Esophagus muscularis mucosa (tissue), 4 donors: ENCODE results near the gene ETV3. TPM values are rescaled to one million over a fixed set of nuclear protein-coding genes. Genes with fewer than 3 reads are reported as not detected.

Experiments
- DNase-seq: peaks from one replicate; pipeline ENCODE4 v3.0.0-alpha.2; 2017; ENCODE audit errors: extremely low spot score
- H3K27ac ChIP-seq, 4 donors: fragments of 200-600 bp; sonication (generic); replicated peaks in 1 of 4; 1 replicate in 3 of 4; 2 replicates in 1 of 4; pipeline ENCODE4 v1.5.1; 2016 to 2019; ENCODE audit warnings: mild to moderate bottlenecking in 1 of 4
- H3K27me3 ChIP-seq, 4 donors: fragments of 200-600 bp; sonication (generic); one replicate each; pipeline versions ENCODE4 v1.5.1 to v1.6.0; 2016 to 2019
- H3K36me3 ChIP-seq, 4 donors: fragments of 200-600 bp; sonication (generic); one replicate each; pipeline ENCODE4 v1.5.1; 2016 to 2019
- H3K4me1 ChIP-seq, 4 donors: fragments of 200-600 bp; sonication (generic); one replicate each; pipeline ENCODE4 v1.5.1; 2016 to 2019
- H3K4me3 ChIP-seq, 4 donors: fragments of 200-600 bp; sonication (generic); 1 replicate in 2 of 4; 2 replicates in 2 of 4; pipeline ENCODE4 v1.5.1; 2016 to 2019; ENCODE audit warnings: mild to moderate bottlenecking in 4 of 4, moderate library complexity in 1 of 4
- H3K9me3 ChIP-seq, 4 donors: fragments of 200-600 bp; sonication (generic); 1 replicate in 3 of 4; 2 replicates in 1 of 4; pipeline ENCODE4 v1.5.1; 2016 to 2019
- EP300 ChIP-seq: sonication (generic); formaldehyde crosslinking; IDR thresholded peaks from one replicate; pipeline ENCODE4 v1.6.1; 2017; ENCODE audit warnings: antibody characterized with exemption
- POLR2A ChIP-seq: fragments of 450-650 bp; IDR thresholded peaks from one replicate; pipeline ENCODE4 v1.6.1; 2017; ENCODE audit warnings: antibody characterized with exemption, moderate library complexity, mild to moderate bottlenecking, low read depth
- POLR2AphosphoS5 ChIP-seq, 2 donors: sonication (generic); formaldehyde crosslinking; IDR thresholded peaks; one replicate each; pipeline ENCODE4 v1.6.1; 2017; ENCODE audit warnings: antibody characterized with exemption in 2 of 2
- WGBS: methylation state at CpG from one replicate; pipeline ENCODE4 v1.1.5; 2018; 5-methylcytosine and 5-hydroxymethylcytosine counted together
- intact Hi-C: fragments of 100-400 bp; cut with DNase I; formaldehyde crosslinking; loops from one replicate; pipeline ENCODE4 v1.15.1; 2023
- total RNA-seq, 4 donors: library from RNA; depleted of rRNA; stranded (reverse); fragments of >200 nt; gene quantifications; one replicate each; pipeline versions ENCODE4 v1.1.0 to v1.2.1, GENCODE V29; 2016
- TF ChIP-seq, protein P1 (sequence below), 3 experiments: fragments of 200-600 bp in 2 of 3; fragments of 450-650 bp in 1 of 3; sonication (generic) in 2 of 3; IDR thresholded peaks; one replicate each; pipeline ENCODE4 v1.5.1; 2017 to 2019; ENCODE audit warnings: antibody characterized with exemption in 3 of 3, mild to moderate bottlenecking in 2 of 3, moderate library complexity in 1 of 3

Gene ETV3
- total RNA-seq, 4 donors from 2014 or later = 16.6 to 20.0 (median 19.2) TPM

- Histone ChIP-seq H3K27ac (no peak overlapping the region), H3K4me3 (no peak overlapping the region), H3K4me1 (peaks cover 3 to 10% (median 7%) of the 10 kb centered on the region in 4 donors), H3K9me3 (no peaks in the 10 kb centered on the region), H3K36me3 (no peaks in the 10 kb centered on the region), H3K27me3 (no peaks in the 10 kb centered on the region)
- DNase-seq = no peak
- intact Hi-C loops = loop anchor here (10.0 kb wide), 1 partner anchor 399 kb away; no protein-coding TSS in a partner anchor
- no peak for TF ChIP-seq POLR2AphosphoS5 (IDR thresholded peaks at IDR 0.05)
- TF ChIP-seq, protein P1, sequence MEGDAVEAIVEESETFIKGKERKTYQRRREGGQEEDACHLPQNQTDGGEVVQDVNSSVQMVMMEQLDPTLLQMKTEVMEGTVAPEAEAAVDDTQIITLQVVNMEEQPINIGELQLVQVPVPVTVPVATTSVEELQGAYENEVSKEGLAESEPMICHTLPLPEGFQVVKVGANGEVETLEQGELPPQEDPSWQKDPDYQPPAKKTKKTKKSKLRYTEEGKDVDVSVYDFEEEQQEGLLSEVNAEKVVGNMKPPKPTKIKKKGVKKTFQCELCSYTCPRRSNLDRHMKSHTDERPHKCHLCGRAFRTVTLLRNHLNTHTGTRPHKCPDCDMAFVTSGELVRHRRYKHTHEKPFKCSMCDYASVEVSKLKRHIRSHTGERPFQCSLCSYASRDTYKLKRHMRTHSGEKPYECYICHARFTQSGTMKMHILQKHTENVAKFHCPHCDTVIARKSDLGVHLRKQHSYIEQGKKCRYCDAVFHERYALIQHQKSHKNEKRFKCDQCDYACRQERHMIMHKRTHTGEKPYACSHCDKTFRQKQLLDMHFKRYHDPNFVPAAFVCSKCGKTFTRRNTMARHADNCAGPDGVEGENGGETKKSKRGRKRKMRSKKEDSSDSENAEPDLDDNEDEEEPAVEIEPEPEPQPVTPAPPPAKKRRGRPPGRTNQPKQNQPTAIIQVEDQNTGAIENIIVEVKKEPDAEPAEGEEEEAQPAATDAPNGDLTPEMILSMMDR (IDR thresholded peaks at IDR 0.05) = no peak
- no peak for TF ChIP-seq POLR2A
- no peak for TF ChIP-seq EP300
- 100% methylated on average over 1 of the region's 2 CpGs for WGBS
These were observed 42.6 kb downstream of the ETV3 start for GRCh38 chr1:157095551-157095950.

- WGBS = 68% methylated on average over 4 of the region's 4 CpGs
- Histone ChIP-seq H3K4me3 (no peak overlapping the region), H3K9me3 (no peaks in the 10 kb centered on the region), H3K27me3 (no peaks in the 10 kb centered on the region), H3K27ac (no peak overlapping the region), H3K36me3 (no peaks in the 10 kb centered on the region), H3K4me1 (peaks cover 8 to 15% (median 12%) of the 10 kb centered on the region in 4 donors)
- intact Hi-C loops = loop anchor here (10.0 kb wide), 1 partner anchor 400 kb away; no protein-coding TSS in a partner anchor
- no peak for TF ChIP-seq POLR2AphosphoS5 (IDR thresholded peaks at IDR 0.05)
- no peak for DNase-seq
These were observed 43.1 kb downstream of the ETV3 start for GRCh38 chr1:157095091-157095490.

DNA sequence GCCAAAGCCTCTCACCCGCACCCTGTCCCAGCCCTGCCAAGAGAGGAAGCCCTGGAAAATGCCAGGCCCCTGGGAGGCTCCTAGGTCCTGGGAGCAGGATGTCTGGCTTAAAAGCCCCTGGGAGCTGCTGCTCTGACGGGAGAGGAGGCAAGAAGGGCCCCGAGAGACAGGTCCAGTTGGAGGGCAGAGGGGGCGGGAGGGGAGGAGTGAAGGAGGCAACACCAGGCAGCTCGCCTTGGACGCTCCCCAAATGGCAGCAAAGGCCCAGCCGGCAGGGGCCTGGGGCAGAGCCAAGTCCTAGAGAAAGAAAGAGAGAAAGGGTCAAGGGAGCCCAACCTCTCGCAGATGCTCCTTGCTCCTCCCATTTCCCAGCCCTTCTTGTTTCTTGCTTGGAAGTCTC is 45.4 kb downstream of the ETV3 start:
- no peak overlapping the region for H3K4me3 ChIP-seq
- H3K4me1 ChIP-seq = peaks cover 8 to 16% (median 14%) of the 10 kb centered on the region in 4 donors
- H3K27me3 ChIP-seq = no peaks in the 10 kb centered on the region
- no peak for DNase-seq
- no peak overlapping the region for H3K27ac ChIP-seq
- TF ChIP-seq POLR2AphosphoS5 (IDR thresholded peaks at IDR 0.05) (no peak), POLR2A (no peak), EP300 (no peak)
- TF ChIP-seq, protein P1 (IDR thresholded peaks at IDR 0.05) = no peak
- 51% methylated on average over 8 of the region's 8 CpGs for WGBS
- no peaks in the 10 kb centered on the region for H3K9me3 ChIP-seq
- no peaks in the 10 kb centered on the region for H3K36me3 ChIP-seq
- intact Hi-C loops = loop anchor here (10.0 kb wide), 1 partner anchor 402 kb away; no protein-coding TSS in a partner anchor

DNA sequence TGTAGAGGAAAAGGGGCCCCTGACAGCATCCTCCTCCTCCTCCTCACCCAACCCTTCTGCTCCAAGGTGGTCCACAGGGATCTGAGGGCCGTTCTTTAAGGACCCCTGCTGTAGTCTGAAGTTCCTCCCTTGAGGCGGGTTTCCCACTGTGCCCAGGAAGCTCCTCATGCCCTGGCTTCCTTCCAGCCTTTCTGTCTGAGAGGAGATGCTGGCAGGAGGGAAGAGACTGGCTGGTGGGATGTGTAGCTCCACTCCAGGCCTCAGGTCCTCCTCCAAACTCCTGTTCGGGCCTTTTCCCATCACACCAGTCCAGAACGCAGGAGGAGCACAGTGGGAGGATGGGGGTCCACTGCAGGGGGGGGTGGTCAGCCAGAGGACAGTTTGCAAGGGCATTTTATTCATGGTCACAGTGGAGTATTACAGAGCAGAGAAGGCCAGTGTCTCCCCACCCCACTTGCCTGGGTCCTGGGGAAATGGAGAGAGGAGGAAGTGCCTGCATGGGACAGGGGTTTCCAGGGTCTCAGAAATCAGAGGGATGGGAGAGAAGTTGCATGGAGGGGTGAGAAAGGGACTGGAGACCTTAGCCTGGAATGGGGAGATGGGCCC is 46.4 kb downstream of the ETV3 start:
- TF ChIP-seq EP300 (no peak), POLR2A (no peak), POLR2AphosphoS5 (IDR thresholded peaks at IDR 0.05) (no peak)
- TF ChIP-seq, protein P1 (IDR thresholded peaks at IDR 0.05) = no peak
- H3K27me3 ChIP-seq = no peaks in the 10 kb centered on the region
- no peaks in the 10 kb centered on the region for H3K36me3 ChIP-seq
- H3K27ac ChIP-seq = no peak overlapping the region
- peaks cover 8 to 16% (median 14%) of the 10 kb centered on the region in 4 donors for H3K4me1 ChIP-seq
- no peak for DNase-seq
- H3K9me3 ChIP-seq = no peaks in the 10 kb centered on the region
- intact Hi-C loops = loop anchor here (10.0 kb wide), 1 partner anchor 403 kb away; no protein-coding TSS in a partner anchor
- 94% methylated on average over 2 of the region's 4 CpGs for WGBS
- no peak overlapping the region for H3K4me3 ChIP-seq

DNA sequence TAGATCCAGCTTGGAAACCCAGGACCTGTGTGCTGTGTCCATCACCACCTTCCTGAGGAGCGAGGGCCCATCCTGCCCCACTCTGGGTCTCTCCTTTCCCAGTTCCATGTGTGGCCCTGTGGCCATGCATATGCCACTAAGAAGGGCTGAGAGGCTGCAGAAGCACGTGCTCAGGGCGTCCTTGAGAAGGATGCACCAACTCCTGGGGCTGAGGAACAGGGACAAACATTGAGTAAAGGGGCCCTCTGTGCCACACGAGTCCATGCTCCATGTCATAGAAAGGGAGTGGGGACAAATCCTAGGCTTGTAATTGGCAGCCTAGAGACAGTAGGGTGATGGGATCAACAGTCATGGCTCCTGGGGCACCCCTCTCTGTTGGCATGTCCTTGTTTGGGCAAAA is 47.0 kb downstream of the ETV3 start:
- DNase-seq = no peak
- Histone ChIP-seq H3K27me3 (no peaks in the 10 kb centered on the region), H3K9me3 (no peaks in the 10 kb centered on the region), H3K4me3 (no peak overlapping the region), H3K27ac (no peak overlapping the region), H3K4me1 (peaks cover 8 to 16% (median 14%) of the 10 kb centered on the region in 4 donors), H3K36me3 (no peaks in the 10 kb centered on the region)
- WGBS = 96% methylated on average over 3 of the region's 4 CpGs
- TF ChIP-seq POLR2A (no peak), EP300 (no peak), POLR2AphosphoS5 (IDR thresholded peaks at IDR 0.05) (no peak)
- TF ChIP-seq, protein P1 (IDR thresholded peaks at IDR 0.05) = no peak
- intact Hi-C loops = loop anchor here (10.0 kb wide), 1 partner anchor 404 kb away; no protein-coding TSS in a partner anchor
